Hematopoietic multipotent progenitor cell (in vitro differentiated cells): ENCODE data around the gene DLGAP1. TPM values are rescaled to one million over a fixed set of nuclear protein-coding genes. Genes with fewer than 3 reads are reported as not detected.
A peak's percentile ranks its signal among the peaks of the same experiment; 100 is the strongest.

Experiments used
- DNase-seq, 3 donors: peaks; one replicate each; pipeline ENCODE4 v3.0.0-alpha.2; 2011 to 2015; ENCODE audit warnings: low read depth in 2 of 3, low spot score in 2 of 3
- total RNA-seq: library from RNA; depleted of rRNA; stranded (reverse); fragments of >200 nt; gene quantifications from one replicate; pipeline ENCODE4 v1.2.3, GENCODE V29; 2012

Gene DLGAP1
- total RNA-seq, 1 donor: 0.27 TPM

DNA sequence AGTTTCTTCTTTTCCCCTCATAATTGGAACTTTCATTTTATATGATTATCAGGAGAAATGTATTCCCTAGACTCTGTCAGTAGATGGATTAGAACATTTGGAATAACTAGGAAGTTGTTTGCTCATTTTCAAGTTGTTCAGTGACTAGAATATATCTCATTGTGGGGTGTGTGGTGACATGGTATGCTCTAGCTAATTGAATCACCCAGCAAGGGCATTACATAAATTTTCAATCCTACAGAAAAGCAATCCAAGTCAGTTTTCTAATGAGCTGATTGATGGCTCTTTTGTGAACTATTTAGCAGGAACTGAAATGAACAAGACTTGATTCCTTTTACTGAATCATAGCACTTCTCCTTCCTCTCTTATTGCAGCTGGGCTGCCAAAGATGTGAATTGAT, 543.7 kb downstream of the DLGAP1 start:
- DNase-seq: no peak

GRCh38 chr18:3910512-3910911, 544.6 kb downstream of the DLGAP1 start:
- no peak for DNase-seq

DNA sequence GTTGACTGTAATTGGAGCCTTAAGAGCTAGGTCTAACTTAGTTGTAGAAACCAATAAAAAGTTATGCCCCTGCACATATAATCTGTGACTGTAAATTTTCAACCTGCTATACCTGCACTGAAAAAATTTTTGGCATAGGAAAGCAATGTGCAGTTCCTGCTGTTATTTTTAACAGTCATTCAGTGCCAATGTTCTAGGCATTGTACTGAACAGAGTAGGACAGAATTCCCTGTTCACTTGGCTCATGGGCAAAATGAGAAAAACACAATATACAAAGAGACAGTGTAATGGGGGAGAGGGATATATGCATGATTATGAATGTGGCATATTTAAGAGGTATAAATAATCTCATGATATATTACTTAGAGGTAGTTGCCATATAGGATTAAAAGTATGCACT, 547.2 kb downstream of the DLGAP1 start:
- no peak for DNase-seq

- no peak for DNase-seq
Observed at GRCh38 chr18:3906116-3906750, 548.9 kb downstream of the DLGAP1 start.

- no peak for DNase-seq
Observed at GRCh38 chr18:3903337-3903736, 551.8 kb downstream of the DLGAP1 start.

DNA sequence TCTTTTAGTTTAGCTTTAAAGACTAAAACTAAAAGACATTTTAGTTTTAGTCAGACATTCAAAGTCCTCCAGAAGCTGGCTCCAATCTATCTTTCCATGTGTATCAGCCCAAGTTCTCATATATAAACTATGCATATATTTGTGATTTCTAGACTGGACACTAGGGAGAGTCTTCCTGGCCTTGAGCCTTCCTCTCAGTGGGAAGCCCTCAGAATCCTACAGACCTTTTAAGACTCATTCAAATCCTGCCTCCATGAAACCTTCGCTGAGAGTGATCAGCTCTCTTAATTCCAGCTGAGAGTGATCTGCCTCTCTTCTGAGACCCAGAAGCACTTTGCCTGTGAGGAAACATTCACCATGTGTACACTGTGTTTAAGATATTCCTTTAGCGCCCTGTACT, 552.4 kb downstream of the DLGAP1 start:
- DNase-seq: no peak

- DNase-seq: no peak
Observed at GRCh38 chr18:3901811-3902210, 553.3 kb downstream of the DLGAP1 start.

DNA sequence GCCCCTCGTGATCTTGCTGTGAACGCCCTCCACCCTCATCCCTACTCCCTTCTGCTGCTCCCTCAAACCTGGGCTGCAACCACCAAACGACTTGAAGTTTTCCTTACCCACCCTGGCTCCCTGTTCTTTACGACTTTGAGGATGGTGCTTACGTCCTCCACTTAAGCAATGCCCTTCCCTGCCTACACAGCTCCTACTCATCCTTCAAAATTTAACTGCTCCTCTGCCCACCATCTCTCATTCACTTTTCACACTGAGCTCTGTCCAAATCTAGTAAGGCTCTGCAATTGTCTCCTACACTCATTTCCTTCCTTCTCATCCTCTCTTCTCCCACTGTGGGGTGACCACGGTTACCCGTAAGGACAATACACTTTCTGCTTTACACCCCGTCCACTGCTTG, 554.1 kb downstream of the DLGAP1 start:
- no peak for DNase-seq

DNA sequence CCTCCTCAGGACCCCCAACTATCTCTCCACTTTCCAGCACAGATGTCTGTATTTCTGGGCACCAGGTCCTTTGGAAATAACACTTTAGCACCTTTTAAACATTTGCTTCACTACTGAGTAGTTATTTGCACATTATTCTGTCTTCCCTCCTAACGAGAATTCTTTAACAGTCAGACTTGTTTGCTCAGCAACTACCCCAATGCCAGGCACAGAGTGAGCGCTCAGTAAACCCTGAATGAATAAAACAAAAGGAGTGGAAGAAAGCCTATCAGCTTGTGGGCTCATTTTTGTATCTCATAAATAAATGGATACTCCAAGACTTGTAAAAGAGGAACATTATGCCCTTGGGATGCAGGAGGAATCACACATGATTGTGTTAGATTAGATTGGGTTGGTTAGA, 554.8 kb downstream of the DLGAP1 start:
- DNase-seq: no peak

DNA sequence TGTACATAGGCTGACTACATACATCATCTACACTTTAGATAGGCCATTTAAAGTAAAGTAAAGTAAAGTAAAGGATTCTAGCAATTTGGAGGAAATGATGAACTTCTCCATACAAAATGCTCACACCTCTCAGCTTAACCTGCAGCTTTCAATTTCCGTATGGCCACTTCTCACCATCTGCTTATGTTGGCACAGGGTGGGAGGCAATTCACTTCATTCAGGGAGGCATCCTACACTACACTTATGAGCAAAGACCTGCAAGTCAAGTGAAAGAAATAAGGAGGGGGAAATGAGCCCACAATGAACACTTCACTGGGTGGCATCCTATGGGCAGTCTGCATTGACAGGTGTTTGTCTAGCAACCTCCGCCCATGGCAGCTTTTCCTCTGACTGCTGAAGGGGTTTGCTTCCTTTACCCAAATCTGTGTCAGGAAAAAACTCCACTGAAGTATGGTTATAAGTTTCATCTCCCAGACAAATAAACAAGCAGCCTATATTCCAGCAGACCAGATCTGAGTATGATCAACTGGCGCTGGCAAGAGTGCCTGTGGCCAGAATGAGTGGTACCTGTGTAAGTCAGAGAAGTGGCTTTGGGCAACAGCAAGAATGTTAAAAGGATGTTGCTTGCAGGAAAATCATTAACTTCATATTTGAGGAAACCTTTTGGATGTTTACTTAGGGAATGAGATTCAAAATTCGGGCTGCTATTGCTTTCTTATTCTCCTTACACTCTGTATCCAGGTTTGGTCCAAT, 556.1 kb downstream of the DLGAP1 start:
- DNase-seq: no peak

DNA sequence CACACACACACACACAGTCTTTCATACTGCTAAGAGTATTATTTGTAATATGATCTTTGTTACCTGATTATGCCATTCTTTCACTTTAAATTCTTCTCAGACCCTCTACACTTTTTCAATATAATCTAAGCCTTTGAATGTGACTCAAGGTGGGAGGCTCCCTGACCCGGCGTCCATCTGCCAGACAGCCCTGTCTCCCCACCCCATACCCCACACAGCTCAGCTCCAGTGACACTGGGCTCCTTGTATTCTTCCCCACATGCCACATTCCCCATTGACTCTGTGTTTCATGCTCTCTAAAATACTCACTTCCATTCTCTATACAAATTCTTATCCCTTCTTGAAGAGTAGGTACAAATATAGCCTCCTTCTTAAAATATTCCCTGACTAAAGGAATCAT, 563.0 kb downstream of the DLGAP1 start:
- DNase-seq: no peak

- DNase-seq: no peak
Observed at GRCh38 chr18:3891245-3891644, 563.9 kb downstream of the DLGAP1 start.

DNA sequence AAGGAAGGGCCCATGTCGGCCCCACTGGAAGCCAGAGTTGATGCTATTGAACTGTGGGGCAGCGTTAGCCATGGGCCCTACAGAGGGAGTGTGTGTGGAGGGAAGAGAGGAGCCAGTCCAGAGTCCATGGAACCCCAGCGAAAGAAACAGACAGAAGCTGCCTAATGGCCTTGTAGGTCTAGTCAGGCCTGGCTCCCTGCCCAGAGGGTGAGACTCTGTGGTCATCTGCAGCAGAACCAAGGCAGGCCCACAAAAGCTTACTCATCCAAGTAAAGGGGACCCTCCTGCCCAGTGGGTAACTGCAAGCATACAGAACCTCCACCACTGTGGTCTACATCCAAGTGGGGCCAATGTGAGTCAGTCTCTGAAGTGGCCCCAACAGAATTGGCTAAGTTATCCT, 565.3 kb downstream of the DLGAP1 start:
- DNase-seq: no peak

GRCh38 chr18:3889121-3889520, 566.0 kb downstream of the DLGAP1 start:
- DNase-seq: no peak

GRCh38 chr18:3886575-3887322, 568.4 kb downstream of the DLGAP1 start:
- no peak for DNase-seq

DNA sequence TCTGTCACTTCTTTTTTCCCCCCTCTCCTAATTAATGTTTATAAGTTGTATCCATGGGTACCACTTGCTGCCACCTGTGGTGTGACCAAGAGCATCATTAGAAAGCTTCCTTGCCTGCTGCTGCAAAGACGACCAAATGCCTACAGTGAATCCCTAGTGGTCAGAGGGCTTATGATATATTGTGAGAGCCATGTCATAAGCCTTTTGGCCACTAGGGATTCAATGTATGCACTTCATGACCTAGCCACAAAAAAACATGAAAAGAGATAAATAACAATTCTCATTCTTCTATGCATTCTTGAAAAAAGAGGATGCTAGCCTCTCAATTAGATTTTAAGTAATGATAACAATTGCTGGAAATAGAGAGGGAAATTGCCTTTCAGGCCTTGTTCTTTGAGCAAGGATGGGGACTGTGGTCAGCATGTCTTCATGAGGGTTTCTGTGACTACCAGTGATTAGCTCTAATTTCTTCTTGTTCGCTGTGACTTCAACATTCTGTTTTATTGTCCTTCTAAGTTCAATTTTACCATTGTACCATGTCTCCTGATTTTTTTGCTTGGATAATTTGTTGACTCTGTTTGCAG, 569.8 kb downstream of the DLGAP1 start:
- DNase-seq: peak in 2 of 3 donors; percentile 14 to 47

DNA sequence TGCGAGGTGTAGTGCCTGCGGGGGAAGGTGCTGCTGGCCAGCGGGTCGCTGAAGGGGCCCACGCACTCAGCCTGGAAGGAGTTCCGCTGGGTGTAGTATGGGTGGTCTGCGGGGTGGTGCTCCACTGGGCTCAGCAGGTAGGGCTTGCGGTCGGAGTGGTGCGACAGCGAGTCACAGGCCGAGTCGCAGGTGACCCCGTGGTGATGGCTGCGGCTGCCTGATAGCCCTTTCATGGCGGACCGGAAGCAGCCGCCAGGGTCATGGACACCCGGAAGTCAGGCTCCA, 575.3 kb downstream of the DLGAP1 start:
- no peak for DNase-seq

DNA sequence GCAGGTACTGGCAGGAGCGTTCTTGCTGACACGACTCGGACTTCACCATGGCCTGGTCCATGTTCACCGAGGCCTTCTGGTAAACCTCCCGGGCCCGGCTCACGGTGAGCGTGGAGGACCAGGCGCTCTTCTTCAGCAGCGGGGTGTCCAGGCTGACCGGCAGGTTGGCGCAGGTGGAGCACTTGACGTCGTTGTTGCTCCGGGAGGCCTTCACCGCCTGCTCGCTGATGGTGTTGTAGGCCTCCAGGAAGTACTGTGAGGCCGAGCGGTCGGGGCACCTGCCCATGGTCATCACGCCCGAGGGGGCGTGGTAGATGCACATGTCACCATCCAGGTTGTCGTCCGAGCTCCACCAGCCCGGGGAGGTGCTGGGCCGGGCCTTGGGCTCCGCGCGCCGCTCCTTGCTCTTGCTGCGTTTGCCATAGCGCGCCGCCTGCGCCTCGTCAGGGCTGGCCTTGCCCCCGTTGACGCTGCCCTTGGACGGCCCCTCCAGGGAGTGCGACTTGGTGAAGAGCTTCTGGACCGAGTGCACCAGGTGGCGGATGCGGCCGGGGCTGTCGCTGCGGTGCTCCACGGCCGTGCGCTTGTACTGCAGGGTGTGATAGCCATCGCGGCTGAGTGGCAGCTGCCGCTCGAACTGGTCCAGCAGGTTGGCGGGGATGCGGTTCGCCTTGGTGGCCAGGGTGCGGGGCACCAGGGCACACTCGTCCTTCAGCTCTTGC, 575.8 kb downstream of the DLGAP1 start:
- no peak for DNase-seq

- no peak for DNase-seq
Observed at GRCh38 chr18:3878401-3878800, 576.7 kb downstream of the DLGAP1 start.

DNA sequence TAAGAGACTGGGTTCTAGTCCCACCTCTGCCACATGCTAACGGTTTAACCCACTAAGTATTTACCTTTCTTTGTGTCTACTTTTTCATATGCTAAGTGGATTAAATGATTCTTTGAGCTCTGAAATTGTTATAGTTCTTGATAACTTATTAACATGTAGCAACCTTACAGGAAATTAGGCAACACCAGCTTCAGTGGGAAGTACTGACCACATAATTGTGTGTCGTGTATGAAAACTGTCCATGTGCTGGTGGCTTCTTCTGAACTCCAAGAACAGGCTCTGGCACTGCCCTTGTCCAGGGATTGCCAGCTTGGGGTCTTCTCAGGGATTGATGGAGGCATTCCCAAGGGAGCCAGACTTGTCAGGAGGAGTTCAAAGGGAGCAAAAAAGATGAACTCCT, 577.4 kb downstream of the DLGAP1 start:
- peak in 1 of 3 donors; percentile 21 for DNase-seq

DNA sequence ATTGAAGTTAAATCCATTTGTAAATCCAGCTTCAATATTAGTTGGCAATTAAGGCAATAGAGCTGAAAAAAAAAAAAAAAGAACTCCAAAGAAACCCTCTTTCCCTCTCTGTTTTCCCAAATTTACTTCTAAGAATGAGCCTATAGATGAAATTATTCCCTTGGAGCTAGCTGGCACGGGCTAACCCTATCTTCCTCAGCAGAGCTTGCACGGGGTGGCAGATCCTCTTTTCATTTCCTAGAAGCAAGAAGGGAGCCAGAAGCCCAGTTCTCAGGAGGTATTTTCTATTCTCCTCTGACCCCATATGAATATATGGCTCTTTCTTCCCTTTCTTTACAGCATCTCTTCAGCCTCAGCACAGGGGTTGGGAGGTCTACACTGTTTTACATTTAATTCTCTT, 579.1 kb downstream of the DLGAP1 start:
- no peak for DNase-seq
